Activated naive CD8-positive, alpha-beta T cell treated with anti-CD3 and anti-CD28 coated beads, Interleukin-2, amount 50 U/mL, for 24 hours (primary cell): ENCODE results near the gene CRACR2A.
A peak's percentile ranks its signal among the peaks of the same experiment; 100 is the strongest.

Experiments used
- ATAC-seq: fragments of 150-1000 bp; cut with Tn5 transposase; one replicate; pipeline ENCODE4 v1.10.0; 2021
- DNase-seq: peaks from one replicate; pipeline ENCODE4 v3.0.0; 2021
- H3K27ac Mint-ChIP-seq: one replicate; pipeline ENCODE4 v1.8.0; 2021; ENCODE audit warnings: mild to moderate bottlenecking, mixed read lengths
- H3K27me3 Mint-ChIP-seq: one replicate; pipeline ENCODE4 v1.8.0; 2021; ENCODE audit warnings: mixed read lengths
- H3K36me3 Mint-ChIP-seq: one replicate; pipeline ENCODE4 v1.8.0; 2021; ENCODE audit warnings: low read depth, mixed read lengths
- H3K4me1 Mint-ChIP-seq: one replicate; pipeline ENCODE4 v1.8.0; 2021; ENCODE audit warnings: mixed read lengths
- H3K4me3 Mint-ChIP-seq: one replicate; pipeline ENCODE4 v1.8.0; 2021; ENCODE audit warnings: mild to moderate bottlenecking, moderate library complexity, mixed read lengths
- H3K9me3 Mint-ChIP-seq: one replicate; pipeline ENCODE4 v1.8.0; 2021; ENCODE audit warnings: mixed read lengths

The CRACR2A gene

DNA sequence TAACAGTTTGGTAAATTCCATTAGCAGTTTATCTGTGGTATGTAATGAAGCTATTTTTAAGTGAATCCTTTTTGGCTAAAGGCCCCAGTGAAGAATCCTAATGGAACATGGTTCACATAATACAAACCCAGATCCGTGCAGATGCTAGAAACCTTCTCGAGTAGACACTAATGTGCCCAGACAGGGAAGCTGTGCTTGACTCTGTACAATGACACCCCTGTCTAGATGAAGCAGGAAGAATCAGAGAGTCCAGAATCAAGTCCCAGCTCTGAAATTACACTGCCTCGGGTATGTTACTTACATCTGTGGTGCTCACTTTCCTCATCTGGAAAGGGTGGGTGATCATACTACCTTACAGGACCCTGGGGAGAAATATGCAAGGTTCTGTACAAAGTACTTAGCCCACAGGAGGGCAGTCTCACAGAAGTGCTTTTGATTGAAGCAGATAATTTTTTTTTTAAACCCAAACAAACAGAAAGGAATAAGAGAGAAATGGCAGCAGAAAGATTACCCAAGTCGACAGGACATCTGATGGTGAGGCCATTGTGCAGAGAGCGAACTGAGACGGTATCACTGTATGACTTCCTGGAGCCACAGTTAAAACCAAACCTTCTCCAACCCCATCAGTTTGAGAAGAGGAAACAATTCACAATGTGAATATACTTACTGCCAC is 8.5 kb downstream of the CRACR2A start:
- H3K4me3 Mint-ChIP-seq: no peak overlapping the region
- peaks cover 47% of the 10 kb centered on the region for H3K36me3 Mint-ChIP-seq
- DNase-seq (no peak), ATAC-seq (no peak)
- H3K9me3 Mint-ChIP-seq: no peaks in the 10 kb centered on the region
- H3K27ac Mint-ChIP-seq: peak overlapping the region; percentile 73
- H3K4me1 Mint-ChIP-seq: peaks cover 48% of the 10 kb centered on the region
- no peaks in the 10 kb centered on the region for H3K27me3 Mint-ChIP-seq

DNA sequence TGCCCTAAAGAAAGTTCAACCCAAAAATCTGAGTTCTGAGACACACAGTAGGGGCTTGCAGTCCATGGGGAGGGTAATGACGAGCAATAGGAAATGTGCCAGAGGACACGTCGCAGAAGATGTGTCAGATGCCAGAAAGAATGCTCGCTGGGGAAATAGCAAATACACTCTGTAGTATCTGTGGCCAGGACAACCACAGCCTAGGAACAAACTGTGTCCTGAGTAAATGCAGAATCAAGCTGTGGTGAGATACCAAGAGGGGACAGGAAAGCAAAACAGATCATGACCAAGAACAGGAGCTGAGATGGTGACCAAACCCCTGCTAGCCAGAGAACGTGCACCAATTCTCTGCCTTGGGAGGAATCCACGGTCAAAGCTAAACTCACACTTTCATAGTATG is 9.1 kb downstream of the CRACR2A start:
- no peaks in the 10 kb centered on the region for H3K9me3 Mint-ChIP-seq
- peak overlapping the region; percentile 73 for H3K27ac Mint-ChIP-seq
- DNase-seq (peak; percentile 28), ATAC-seq (peak; percentile 78)
- peaks cover 43% of the 10 kb centered on the region for H3K36me3 Mint-ChIP-seq
- no peaks in the 10 kb centered on the region for H3K27me3 Mint-ChIP-seq
- H3K4me3 Mint-ChIP-seq: no peak overlapping the region
- peaks cover 46% of the 10 kb centered on the region for H3K4me1 Mint-ChIP-seq

DNA sequence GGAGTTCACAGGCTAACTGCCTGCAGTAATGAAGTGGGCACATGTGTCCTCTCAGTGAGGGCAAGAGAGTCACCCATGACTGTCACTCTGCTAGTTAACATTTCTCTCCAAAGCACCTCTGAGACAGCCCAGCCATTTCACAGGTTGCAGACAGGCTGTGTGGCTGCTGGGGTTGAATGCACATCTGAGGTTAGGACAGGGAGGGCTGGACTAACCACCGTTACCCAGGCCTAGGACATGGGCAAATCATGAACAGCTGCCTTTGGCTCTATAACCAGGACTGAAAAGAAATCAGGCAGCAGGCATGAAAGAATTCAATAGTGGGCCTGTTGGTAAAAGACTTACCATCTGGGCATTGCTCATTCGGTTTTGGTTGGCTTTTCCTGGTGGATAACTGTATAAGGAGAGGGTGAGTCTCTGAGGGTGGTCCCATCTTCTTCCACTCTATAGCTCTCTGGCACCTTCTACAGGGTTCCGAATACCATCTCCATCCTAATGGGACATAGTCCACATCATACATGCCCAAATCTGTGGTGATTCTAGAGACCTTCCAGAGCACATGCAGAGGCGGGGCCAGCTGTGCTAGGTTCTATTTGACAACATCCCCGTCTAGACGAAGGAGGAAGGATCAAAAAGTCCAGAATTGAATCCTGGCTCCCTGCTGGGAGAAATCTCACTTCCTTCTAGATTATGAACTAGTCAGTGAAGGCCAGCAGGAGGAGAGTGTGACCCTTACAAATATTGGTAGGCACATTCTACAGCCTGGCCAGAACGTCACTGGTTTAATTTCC is 10.8 kb downstream of the CRACR2A start:
- Mint-ChIP-seq H3K4me3 (no peak overlapping the region), H3K27ac (no peak overlapping the region), H3K27me3 (no peaks in the 10 kb centered on the region), H3K36me3 (peaks cover 43% of the 10 kb centered on the region), H3K9me3 (no peaks in the 10 kb centered on the region), H3K4me1 (peaks cover 35% of the 10 kb centered on the region)
- DNase-seq (no peak), ATAC-seq (no peak)

DNA sequence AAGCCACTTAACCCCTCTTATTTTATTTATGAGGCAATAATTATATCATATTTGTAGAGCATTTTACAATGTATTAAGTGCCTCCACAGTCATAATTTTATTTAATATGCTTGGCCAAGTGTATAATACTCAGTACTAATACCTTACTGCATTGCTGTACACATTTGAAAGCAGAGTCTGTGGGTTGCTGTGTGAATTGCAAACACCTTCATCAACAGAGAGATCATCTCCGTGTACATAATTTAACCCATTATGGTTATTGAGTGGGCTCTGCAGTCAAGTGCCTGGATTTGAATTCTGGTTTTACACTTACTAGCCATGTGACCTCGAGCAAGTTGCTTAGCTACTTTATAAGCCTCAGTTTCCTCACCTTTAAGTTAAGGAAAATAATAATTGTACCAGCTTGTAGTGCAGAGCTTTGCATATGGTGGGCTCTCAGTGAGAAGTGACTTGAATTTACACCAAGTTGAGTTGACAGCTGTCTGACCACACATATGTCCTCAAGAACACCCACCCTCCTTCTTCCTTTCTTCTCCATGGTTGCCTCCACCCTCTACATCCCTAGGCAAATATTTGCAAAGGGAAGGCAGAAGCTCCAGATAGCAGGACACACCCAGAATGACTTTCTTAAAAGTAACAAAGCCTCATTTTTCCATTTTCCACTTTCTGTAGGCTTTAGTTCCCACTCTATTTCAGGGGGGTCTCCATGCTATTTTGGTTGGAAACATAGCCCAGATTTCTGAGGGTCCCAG is 12.3 kb downstream of the CRACR2A start:
- ATAC-seq: no peak
- H3K27me3 Mint-ChIP-seq: no peaks in the 10 kb centered on the region
- H3K27ac Mint-ChIP-seq: no peak overlapping the region
- DNase-seq: no peak
- no peaks in the 10 kb centered on the region for H3K9me3 Mint-ChIP-seq
- H3K4me3 Mint-ChIP-seq: no peak overlapping the region
- peaks cover 32% of the 10 kb centered on the region for H3K36me3 Mint-ChIP-seq
- peaks cover 30% of the 10 kb centered on the region for H3K4me1 Mint-ChIP-seq

DNA sequence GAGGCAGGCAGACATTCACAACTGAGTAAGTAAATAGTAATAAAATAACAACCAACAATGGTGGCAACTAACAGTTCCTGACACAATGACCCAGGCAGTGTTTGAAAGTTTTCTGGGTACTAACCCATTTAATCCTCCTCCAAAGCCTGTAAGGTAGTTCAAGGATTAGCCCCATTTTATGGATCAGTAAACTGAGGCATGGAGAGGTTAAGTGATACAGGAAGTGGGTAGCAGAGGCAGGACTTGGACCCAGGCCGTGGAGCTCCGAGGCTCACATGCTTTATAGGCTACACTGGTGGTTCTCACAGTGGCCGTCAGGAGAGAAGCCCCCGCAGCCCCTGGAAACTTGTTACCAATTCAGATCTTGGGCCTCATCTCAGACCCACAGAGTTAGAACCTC is 17.5 kb downstream of the CRACR2A start:
- peaks cover 25% of the 10 kb centered on the region for H3K36me3 Mint-ChIP-seq
- ATAC-seq: no peak

DNA sequence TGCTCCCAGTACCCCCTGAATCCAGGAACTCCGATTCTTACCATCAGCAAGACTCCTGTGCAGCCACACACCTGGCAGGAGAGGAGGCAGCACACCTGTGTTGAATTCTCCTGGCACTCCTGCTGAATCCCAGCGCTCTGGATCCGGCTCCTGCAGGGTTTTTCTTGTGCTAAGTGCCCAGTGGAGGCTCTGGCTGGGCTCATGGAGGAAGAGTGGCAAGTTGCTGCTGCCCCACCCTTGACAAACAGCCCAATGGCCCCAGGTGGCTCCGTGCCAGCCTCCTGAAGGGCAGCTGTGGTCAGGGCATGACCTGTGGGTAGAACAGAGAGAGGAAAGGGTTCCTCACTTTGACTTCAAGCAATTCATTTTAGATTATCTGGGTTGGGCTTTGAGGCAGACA is 20.0 kb downstream of the CRACR2A start:
- DNase-seq (no peak), ATAC-seq (no peak)
- peaks cover 32% of the 10 kb centered on the region for H3K36me3 Mint-ChIP-seq
- H3K4me1 Mint-ChIP-seq: peaks cover 25% of the 10 kb centered on the region
- H3K27me3 Mint-ChIP-seq: no peaks in the 10 kb centered on the region
- no peak overlapping the region for H3K27ac Mint-ChIP-seq
- no peak overlapping the region for H3K4me3 Mint-ChIP-seq
- no peaks in the 10 kb centered on the region for H3K9me3 Mint-ChIP-seq

More for the DNA sequence above, 17.5 kb downstream of the CRACR2A start:
- no peak for DNase-seq
- H3K4me3 Mint-ChIP-seq: no peak overlapping the region
- no peak overlapping the region for H3K27ac Mint-ChIP-seq
- H3K9me3 Mint-ChIP-seq: no peaks in the 10 kb centered on the region
- H3K4me1 Mint-ChIP-seq: peaks cover 5% of the 10 kb centered on the region
- no peaks in the 10 kb centered on the region for H3K27me3 Mint-ChIP-seq

DNA sequence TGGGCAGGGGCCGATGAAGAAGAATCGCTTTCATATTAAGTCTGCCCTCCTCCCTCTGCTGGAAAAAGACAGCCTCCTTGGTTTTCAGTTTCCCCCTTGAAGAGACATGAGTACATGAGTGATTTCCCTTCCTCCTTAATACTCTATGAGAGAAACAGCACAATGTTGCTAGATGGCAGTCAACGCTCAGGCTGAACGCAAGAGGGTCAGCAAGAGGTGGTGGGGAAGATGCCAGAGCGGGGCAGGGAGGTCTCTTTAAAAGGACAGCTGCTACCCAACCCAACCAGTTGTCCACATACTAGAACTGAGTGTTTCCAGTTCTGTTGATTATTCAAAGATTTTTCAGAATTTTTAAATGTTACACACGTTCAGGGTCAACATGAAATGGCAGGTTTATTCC is 22.8 kb downstream of the CRACR2A start:
- peaks cover 49% of the 10 kb centered on the region for H3K36me3 Mint-ChIP-seq
- H3K27me3 Mint-ChIP-seq: no peaks in the 10 kb centered on the region
- ATAC-seq (no peak), DNase-seq (no peak)
- H3K4me1 Mint-ChIP-seq: peaks cover 40% of the 10 kb centered on the region
- no peak overlapping the region for H3K4me3 Mint-ChIP-seq
- peaks cover 3% of the 10 kb centered on the region for H3K9me3 Mint-ChIP-seq
- no peak overlapping the region for H3K27ac Mint-ChIP-seq

- ATAC-seq (peak; percentile 55), DNase-seq (no peak)
- Mint-ChIP-seq H3K9me3 (peaks cover 6% of the 10 kb centered on the region), H3K27me3 (no peaks in the 10 kb centered on the region), H3K36me3 (peaks cover 55% of the 10 kb centered on the region), H3K4me1 (peaks cover 40% of the 10 kb centered on the region), H3K27ac (peak overlapping the region; percentile 86), H3K4me3 (peak overlapping the region; percentile 34)
Measured at GRCh38 chr12:3728686-3729085, 24.2 kb downstream of the CRACR2A start.

- Mint-ChIP-seq H3K9me3 (peaks cover 6% of the 10 kb centered on the region), H3K36me3 (peaks cover 61% of the 10 kb centered on the region), H3K27me3 (no peaks in the 10 kb centered on the region), H3K4me1 (peaks cover 40% of the 10 kb centered on the region), H3K4me3 (peak overlapping the region; percentile 28), H3K27ac (peak overlapping the region; percentile 86)
- DNase-seq (peak; percentile 33), ATAC-seq (peak; percentile 84)
Measured at GRCh38 chr12:3727877-3728632, 24.9 kb downstream of the CRACR2A start.

GRCh38 chr12:3727354-3727753 is 25.6 kb downstream of the CRACR2A start:
- H3K36me3 Mint-ChIP-seq: peaks cover 67% of the 10 kb centered on the region
- no peak overlapping the region for H3K4me3 Mint-ChIP-seq
- no peak for ATAC-seq
- H3K27me3 Mint-ChIP-seq: no peaks in the 10 kb centered on the region
- peaks cover 40% of the 10 kb centered on the region for H3K4me1 Mint-ChIP-seq
- H3K27ac Mint-ChIP-seq: peak overlapping the region; percentile 17
- DNase-seq: no peak
- H3K9me3 Mint-ChIP-seq: peaks cover 12% of the 10 kb centered on the region

DNA sequence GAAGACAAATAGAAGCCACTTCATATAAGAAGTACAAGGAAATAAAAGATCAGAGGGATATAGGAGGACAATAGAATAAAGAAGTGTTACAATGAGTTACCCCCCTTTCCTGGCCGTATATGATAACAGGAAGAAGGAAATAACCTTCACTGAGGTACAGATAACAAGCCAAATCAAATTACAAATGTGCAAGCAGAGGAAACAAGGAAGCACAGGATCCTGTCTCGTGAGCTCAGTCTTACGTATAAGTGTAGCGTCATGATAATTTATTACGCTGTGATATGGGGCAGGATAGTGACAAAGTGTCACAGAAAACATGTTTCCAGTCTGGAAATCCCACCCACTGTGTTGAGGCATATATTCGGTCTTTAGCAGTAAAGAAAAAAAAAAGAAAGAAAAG is 26.5 kb downstream of the CRACR2A start:
- no peak overlapping the region for H3K4me3 Mint-ChIP-seq
- no peaks in the 10 kb centered on the region for H3K27me3 Mint-ChIP-seq
- H3K36me3 Mint-ChIP-seq: peaks cover 69% of the 10 kb centered on the region
- DNase-seq (no peak), ATAC-seq (no peak)
- no peak overlapping the region for H3K27ac Mint-ChIP-seq
- H3K4me1 Mint-ChIP-seq: peaks cover 40% of the 10 kb centered on the region
- peaks cover 12% of the 10 kb centered on the region for H3K9me3 Mint-ChIP-seq

GRCh38 chr12:3725388-3726115 is 27.4 kb downstream of the CRACR2A start:
- DNase-seq (no peak), ATAC-seq (no peak)
- H3K27me3 Mint-ChIP-seq: no peaks in the 10 kb centered on the region
- H3K4me1 Mint-ChIP-seq: peaks cover 39% of the 10 kb centered on the region
- no peak overlapping the region for H3K27ac Mint-ChIP-seq
- peaks cover 12% of the 10 kb centered on the region for H3K9me3 Mint-ChIP-seq
- peaks cover 65% of the 10 kb centered on the region for H3K36me3 Mint-ChIP-seq
- H3K4me3 Mint-ChIP-seq: no peak overlapping the region

DNA sequence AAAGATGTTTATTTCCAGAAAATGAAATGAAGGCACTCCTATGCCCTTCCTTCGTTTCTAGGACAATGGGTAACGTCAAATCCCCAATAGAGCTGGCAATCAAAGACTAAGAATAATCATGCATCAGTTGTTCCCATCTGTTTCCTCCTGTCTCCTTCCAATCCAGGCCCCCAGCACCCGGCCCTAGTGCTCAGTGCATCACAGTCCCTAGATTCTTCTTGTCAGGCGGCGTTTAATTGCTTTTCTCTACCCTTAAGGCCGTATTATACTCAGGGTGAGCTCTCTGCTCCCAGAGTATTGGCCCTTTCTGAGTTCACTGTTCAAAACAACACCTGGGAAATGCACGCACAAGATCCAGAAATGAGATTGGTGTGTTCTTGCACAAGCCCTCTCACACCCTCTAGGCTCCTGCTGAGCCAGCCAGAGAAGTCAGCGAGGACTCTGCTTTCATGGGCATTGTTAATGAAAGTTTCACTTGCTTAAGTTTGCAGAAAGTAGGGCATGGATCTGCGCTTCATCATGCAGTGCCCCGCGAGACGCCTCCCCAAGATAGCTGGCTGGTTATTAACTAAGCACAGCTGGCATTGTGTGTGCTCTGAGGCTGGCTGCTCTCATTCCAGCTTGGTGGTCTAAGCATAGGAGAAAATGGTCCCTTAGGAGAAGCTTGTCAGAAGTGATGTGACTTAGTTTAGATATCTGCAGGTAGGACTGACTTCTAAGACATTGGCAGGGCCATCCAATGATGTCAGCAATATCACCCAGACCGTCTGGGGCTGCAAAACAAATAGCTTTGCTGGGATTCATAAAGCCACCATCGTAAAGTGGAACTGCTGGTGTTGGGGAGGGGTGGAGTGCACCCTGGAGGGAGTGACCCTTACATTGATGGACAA is 28.7 kb downstream of the CRACR2A start:
- peaks cover 64% of the 10 kb centered on the region for H3K36me3 Mint-ChIP-seq
- H3K27ac Mint-ChIP-seq: no peak overlapping the region
- H3K27me3 Mint-ChIP-seq: no peaks in the 10 kb centered on the region
- H3K4me3 Mint-ChIP-seq: no peak overlapping the region
- peaks cover 12% of the 10 kb centered on the region for H3K9me3 Mint-ChIP-seq
- no peak for DNase-seq
- no peak for ATAC-seq
- H3K4me1 Mint-ChIP-seq: peaks cover 29% of the 10 kb centered on the region
